Measurements from ENCODE around the gene LSAMP. TPM values are rescaled to one million over a fixed set of nuclear protein-coding genes. Genes with fewer than 3 reads are reported as not detected.

LSAMP gene
- total and polyA plus RNA-seq, 2 of the 8 experiments (the other 6 are each of a cell fraction or from before 2014, with no cell fraction given), result 1.8 to 5.7 TPM

GRCh38 chr3:116084999-116085791, 360.1 kb downstream of the LSAMP start:
- Histone ChIP-seq H4K5ac (ENCODE audit: insufficient read length, low read depth, low read length) (no peak overlapping the region), H2BK12ac (ENCODE audit: low read depth, low read length) (no peak overlapping the region), H2BK15ac (ENCODE audit: low read length) (no peak overlapping the region), H3K27me3 (replicated peaks in 1 of 4; ENCODE audit: control insufficient read depth in 3 of 4, extremely low read depth in 1 of 4, insufficient read depth in 3 of 4, low read length in 3 of 4) (peaks cover 0 to 1% (median 0%) of the 10 kb centered on the region in 4 experiments; a peak in 1 of 7 replicates), H3K4me2 (ENCODE audit: insufficient read depth in 1 of 2, low read depth in 2 of 2, low read length in 2 of 2) (no peak overlapping the region), H3K23me2 (ENCODE audit: low read depth, low read length) (no peaks in the 10 kb centered on the region), H3K9me3 (ENCODE audit: insufficient read depth in 2 of 2, low read depth in 1 of 2, low read length in 1 of 2) (no peaks in the 10 kb centered on the region), H3K14ac (ENCODE audit: insufficient read length) (no peak overlapping the region), H3K79me2 (ENCODE audit: control insufficient read depth in 1 of 2, insufficient read depth in 2 of 2, low read length in 2 of 2) (no peaks in the 10 kb centered on the region), H2AFZ (ENCODE audit: low read length) (no peak overlapping the region), H3K23ac (ENCODE audit: insufficient read length) (no peak overlapping the region), H4K20me1 (replicated peaks in 1 of 2; ENCODE audit: control insufficient read depth in 1 of 2, insufficient read depth in 2 of 2, low read length in 2 of 2) (no peaks in the 10 kb centered on the region), H3K56ac (replicated peaks; ENCODE audit: insufficient read length, low read depth, low read length) (no peak overlapping the region), H3K27ac (ENCODE audit: low read depth, low read length) (no peak overlapping the region), H2BK120ac (replicated peaks; ENCODE audit: low read depth, low read length) (no peak overlapping the region), H2AK5ac (ENCODE audit: low read depth, low read length) (no peak overlapping the region), H3K36me3 (ENCODE audit: control insufficient read depth in 2 of 4, insufficient read depth in 4 of 4, low read length in 3 of 4) (no peaks in the 10 kb centered on the region), H3K4ac (replicated peaks; ENCODE audit: insufficient read length, low read depth, low read length) (no peak overlapping the region), H4K91ac (replicated peaks; ENCODE audit: insufficient read length, low read length) (no peak overlapping the region), H3K18ac (ENCODE audit: extremely low read depth, low read length) (no peak overlapping the region), H3K9ac (replicated peaks in 1 of 4; ENCODE audit: extremely low read depth in 1 of 4, low read depth in 3 of 4, low read length in 3 of 4) (no peak overlapping the region), H4K8ac (ENCODE audit: extremely low read depth, insufficient read depth, low read length) (no peak overlapping the region), H3K79me1 (ENCODE audit: low read depth, low read length) (no peaks in the 10 kb centered on the region), H2BK5ac (ENCODE audit: low read depth, low read length) (no peak overlapping the region), H2BK20ac (ENCODE audit: low read length) (no peak overlapping the region), H3K4me3 (ENCODE audit: extremely low read depth in 1 of 4, insufficient read depth in 2 of 4, low read depth in 3 of 4, low read length in 4 of 4) (no peak overlapping the region), H3K4me1 (replicated peaks in 1 of 4; ENCODE audit: control insufficient read depth in 3 of 4, insufficient read depth in 4 of 4, low read length in 3 of 4) (no peaks in the 10 kb centered on the region)
- POLR2A ChIA-PET (ENCODE audit: partially characterized antibody), result no interaction called here
- CTCF ChIA-PET (ENCODE audit: partially characterized antibody), result interaction anchor here (1.1 kb wide), 1 partner anchor 10 kb away, joined by 3 read pairs; no protein-coding TSS in a partner anchor
- no peak for DNase-seq (ENCODE audit: low read depth in 1 of 2, low spot score in 2 of 2)
- 87% methylated on average over 4 of the region's 4 CpGs; no CpG with 5 or more reads in 1 of the 2 experiments for WGBS, 2 experiments (ENCODE audit: extremely low coverage in 1 of 2, insufficient coverage in 1 of 2, insufficient read length in 1 of 2, insufficient replicate concordance in 2 of 2, low coverage in 1 of 2, low lambda C conversion rate in 2 of 2, missing lambda C conversion rate in 1 of 2)
- no peak for FAIRE-seq
- TF ChIP-seq EP300 (IDR thresholded peaks at IDR 0.05; ENCODE audit: borderline replicate concordance in 1 of 2, low read depth in 2 of 2, low read length in 2 of 2), result no peak
- no peak for TF ChIP-seq RFX5 (IDR thresholded peaks at IDR 0.05; ENCODE audit: borderline replicate concordance, low read depth, low read length)
- TF ChIP-seq TAF1 (IDR thresholded peaks at IDR 0.05; ENCODE audit: low read depth, low read length), result no peak
- no peak for TF ChIP-seq ATF3 (IDR thresholded peaks at IDR 0.05; ENCODE audit: insufficient read depth, low read depth, low read length)
- TF ChIP-seq ATF2 (IDR thresholded peaks at IDR 0.05; ENCODE audit: low read length), result no peak
- TF ChIP-seq RNF2 (IDR thresholded peaks at IDR 0.05; ENCODE audit: borderline replicate concordance, low read depth, low read length, missing control alignments, poor library complexity, severe bottlenecking), result no peak
- TF ChIP-seq SUZ12 (IDR thresholded peaks at IDR 0.05; ENCODE audit: low read length), result no peak
- TF ChIP-seq SIRT6 (IDR thresholded peaks at IDR 0.05; ENCODE audit: low read length), result no peak
- TF ChIP-seq POLR2A (IDR thresholded peaks at IDR 0.05; ENCODE audit: control extremely low read depth in 1 of 2, low read depth in 2 of 2, low read length in 2 of 2), result no peak
- no peak for TF ChIP-seq EGR1 (IDR thresholded peaks at IDR 0.05; ENCODE audit: borderline replicate concordance, low read depth, low read length)

Measured in H1 (cell line).